HL-60 (cell line): ENCODE results near the gene FARP1.

Experiments used
- CTCF ChIP-seq: IDR thresholded peaks from one replicate; pipeline ENCODE4 v1.5.1; 2011; ENCODE audit warnings: low read length, control low read depth, inconsistent platforms; ENCODE audit not compliant: insufficient read depth
- SPI1 ChIP-seq: IDR thresholded peaks from 2 replicates; pipeline ENCODE4 v1.6.1; 2012; ENCODE audit warnings: low read depth, mild to moderate bottlenecking, borderline replicate concordance

- no peak for TF ChIP-seq CTCF
- no peak for TF ChIP-seq SPI1
Observed at GRCh38 chr13:98396071-98396710, 253.3 kb downstream of the FARP1 start.
